HPDE6-E6E7 (cell line): ENCODE measurements around the gene EXOC7.
A peak's percentile ranks its signal among the peaks of the same experiment; 100 is the strongest.

Experiments used
- DNase-seq: peaks from one replicate; pipeline ENCODE4 v3.0.0; 2011; ENCODE audit warnings: missing footprints; ENCODE audit errors: extremely low spot score

Gene EXOC7

DNA sequence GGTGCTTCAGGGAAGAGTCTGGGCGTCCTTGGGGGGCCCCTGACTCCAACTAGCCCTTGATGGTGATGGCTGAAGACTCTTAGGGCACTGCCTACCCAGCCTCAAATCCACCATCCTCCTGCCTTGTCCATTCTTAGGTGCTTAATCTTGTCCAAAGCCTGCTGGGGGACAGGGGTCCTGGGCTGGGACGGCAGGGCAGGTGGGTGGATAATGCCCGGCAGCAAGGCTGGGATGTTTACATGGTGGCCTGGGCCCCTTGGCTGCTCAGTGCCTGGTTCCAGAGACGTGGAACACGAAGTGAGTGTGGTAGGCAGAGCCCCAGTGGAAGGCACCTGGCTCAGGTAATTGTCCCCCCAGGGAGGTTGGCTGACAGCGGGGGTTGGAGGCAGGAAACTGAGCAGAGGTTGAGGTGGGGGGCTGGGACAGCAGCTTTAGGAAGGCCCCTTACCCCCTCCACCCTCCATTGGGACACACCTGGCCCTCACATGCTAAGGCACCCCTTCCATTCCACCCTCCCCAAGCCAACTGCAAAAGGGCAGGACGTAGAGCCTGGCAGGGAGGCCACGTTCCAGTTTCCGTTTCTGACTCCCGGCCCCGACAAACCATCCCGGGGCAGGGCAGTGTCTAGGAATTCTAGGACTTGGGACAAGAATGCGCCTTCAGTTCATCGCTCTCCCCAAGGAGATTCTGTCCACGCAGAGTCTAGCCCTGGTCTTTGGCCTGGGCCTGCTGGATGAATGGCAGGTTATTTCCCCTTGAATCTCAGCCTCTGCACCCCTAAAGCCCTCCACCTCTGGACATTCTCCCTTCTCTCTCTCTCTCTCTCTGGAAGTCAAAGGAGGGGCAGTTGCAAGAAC lies 35.5 kb upstream of the EXOC7 start:
- no peak for DNase-seq

DNA sequence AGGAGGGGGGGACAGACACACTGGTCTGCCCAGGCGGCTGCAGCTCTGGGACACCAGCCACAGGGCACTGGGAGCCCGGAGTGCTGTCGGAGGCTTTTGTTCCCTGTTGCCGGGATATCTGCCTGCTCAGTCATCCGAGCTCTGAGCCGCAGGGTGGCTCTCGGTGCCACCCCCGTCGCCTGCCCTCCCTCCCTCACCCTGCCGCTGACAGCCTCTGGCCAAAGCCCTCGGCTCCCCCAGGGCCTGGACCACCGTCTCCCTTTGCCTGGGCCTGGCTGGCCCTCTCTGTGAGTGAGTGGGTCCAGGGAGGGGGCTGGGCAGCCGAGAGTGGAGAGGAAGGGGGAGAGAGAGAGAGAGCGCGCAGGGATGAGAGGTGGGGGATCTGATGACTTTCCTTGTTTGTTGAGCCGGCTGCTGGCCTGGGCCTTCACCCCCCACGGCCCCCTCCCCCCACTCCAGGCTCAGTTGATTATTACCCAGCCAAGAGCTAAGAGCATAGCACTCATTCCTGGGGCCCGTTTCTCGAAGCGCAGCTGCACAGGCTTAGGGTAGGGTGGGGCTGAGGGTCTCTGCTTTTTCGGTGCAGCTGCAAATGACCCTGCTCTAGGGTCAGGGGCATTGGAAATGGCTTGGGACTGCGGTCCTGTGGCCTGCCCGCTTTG lies 34.8 kb upstream of the EXOC7 start:
- DNase-seq = no peak

DNA sequence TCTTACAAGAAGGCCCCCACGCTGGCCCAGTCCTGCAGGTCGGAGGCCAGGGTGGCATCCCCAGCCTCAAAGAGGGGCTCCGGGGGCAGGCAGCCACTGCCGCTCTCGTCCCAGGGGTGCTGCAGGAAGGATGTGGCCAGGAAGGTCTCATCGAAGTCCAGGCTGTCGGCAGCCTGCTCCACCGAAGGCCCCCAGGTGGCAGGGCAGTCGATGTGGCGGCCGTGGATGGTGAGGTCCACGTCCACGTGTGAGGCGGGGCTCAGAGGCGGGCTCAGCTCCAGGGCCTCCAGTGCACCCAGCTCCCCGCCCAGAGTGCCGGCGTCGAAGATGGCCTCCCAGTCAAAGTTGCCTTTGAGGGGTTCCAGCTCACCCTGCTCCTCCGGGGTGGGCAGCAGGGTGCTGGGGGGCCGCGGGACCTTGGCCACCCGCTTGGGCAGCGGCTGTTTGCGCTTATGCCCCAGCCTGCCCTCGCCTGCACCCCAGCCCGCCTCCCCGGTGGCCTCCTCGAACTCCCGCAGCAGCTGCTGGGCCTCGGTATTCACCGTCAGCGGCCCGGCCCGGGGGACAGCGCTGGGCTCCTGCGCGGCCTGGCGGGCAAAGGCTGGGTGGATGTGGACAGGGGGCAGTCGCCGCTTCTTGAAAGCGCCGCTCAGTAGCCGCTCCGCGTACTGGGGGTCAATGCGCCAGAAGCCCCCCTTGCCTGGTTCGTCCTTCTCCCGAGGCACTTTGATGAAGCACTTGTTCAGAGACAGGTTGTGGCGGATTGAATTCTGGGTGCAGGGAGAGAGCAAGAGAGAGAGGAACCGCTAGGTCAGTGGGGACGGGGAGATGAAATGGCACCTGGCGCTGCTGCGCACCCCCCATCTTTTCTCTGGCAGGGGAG lies 34.0 kb upstream of the EXOC7 start:
- no peak for DNase-seq

DNA sequence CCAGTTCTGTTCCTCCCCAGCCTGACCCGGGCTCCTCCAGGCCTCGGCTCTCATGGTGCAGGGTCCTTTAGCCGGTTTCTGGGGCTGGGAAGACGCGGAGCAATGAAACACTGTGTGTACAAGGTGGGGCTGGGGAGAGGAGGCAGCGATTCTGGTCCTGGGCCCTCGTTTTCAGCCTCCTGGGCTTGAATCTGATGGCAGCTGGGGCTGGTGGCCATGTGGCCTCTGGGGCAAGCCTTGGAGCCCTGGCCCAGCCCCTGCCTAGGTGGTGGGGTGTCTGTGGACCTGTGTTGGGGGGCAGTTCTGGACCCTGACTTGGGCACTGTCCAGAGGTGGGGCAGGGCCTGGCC lies 33.4 kb upstream of the EXOC7 start:
- no peak for DNase-seq

DNA sequence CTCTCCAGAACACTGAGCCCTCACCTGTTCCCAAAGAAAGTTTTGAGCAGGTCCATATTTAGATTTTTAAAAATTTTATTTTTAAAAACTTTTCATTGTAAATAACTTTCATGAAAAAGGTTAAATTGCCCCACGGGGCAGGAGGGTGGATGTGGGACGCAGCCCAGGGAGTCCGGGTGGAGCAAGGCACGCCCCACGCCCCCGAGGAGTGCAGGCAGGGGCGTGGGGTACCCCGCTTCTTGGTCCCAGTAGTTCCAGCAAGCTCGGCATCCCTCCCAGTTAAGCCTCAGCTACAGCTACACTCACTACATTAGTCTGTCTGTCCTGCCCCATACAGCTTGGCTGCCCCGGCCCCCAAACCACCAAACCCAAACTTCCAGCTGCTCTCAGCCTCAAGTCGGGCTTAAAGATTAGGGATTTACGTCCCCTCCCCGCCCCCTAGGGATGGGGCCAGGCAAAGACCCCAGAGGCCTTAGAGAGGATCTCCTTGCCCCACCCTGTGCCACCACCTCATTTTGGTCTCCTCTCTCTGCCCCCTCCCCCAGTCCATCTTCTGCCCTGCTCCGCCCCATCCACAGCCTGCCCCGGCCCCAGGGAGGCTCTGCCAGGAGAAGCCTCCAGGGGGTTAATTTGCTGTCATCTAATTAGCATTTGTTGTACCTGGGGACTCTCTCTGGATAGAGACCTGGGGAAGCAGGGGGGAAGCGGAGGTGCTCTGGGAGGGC lies 32.9 kb upstream of the EXOC7 start:
- DNase-seq = no peak

DNA sequence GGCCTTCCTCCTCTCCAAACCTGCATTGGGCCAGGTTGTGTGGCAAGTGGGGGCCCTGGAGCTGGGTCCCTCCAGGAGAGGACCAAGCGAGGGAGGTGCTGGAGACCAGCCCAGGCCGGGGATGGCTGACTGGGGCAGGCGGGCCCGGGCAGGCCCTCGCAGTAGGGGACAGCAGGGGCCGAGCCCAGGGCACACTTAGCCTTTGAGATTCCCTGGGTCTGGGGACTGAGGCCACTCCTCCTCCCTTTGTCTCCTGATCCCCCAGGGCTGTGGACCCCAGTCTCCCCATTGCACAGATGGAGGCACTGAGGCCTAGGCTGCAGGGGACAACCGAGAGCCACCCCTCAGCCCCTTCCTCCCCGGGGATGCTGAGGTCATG lies 32.2 kb upstream of the EXOC7 start:
- no peak for DNase-seq

- no peak for DNase-seq
These were observed 31.6 kb upstream of the EXOC7 start for GRCh38 chr17:76134911-76135809.

DNA sequence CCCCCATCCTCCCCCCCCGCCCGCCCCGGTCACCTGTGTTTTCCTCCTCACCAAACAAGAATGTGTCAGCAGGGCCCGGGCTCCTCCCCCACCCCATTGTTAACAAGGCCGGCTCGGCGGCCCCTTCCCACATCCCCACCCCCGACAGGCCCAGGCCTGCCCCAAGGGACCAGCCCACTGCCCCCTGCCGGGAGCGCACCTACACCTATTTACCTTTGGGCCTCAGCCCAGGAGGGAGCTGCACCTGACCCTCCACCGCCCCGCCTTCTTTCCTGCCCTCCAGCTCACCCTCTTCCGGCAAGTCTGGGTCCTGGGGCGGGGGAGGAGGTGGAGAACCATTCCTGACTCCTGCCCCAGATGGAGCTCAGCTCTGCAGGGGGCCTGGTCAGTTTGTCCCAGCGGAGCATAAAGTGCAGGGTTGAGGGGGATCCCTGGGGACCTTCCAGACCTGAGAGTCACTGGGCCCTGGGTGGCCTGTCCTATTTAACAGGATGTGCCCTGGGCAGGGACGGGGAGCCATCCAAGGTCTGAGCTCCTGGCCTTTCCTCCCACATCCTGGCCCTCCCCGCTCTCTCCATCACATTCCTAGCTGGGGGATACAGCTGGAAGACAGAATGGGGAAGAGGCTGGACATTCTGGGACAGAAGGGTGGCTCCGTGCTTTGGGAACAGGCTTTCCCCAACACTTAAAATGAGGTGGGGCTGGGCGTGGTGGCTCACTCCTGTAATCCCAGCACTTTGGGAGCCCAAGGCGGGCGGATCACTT lies 29.2 kb upstream of the EXOC7 start:
- DNase-seq = peak; percentile 54

GRCh38 chr17:76131692-76132573 lies 28.3 kb upstream of the EXOC7 start:
- DNase-seq = peak; percentile 76

- no peak for DNase-seq
These were observed 27.6 kb upstream of the EXOC7 start for GRCh38 chr17:76131051-76131691.

- DNase-seq = no peak
These were observed 26.9 kb upstream of the EXOC7 start for GRCh38 chr17:76130473-76130872.

GRCh38 chr17:76125922-76126321 lies 22.3 kb upstream of the EXOC7 start:
- DNase-seq = no peak

DNA sequence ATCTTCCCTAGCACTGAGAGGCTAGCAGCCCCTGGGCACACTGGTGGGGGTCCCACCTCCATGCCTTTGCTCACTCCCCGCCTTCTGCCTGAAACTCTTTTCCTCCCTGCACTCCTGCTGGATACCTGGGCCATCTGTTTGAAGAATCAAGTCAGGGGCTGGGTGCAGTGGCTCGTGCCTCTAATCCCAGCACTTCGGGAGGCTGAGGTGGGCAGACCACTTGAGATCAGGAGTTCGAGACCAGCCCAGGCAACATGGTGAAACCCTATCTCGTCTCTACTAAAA lies 21.7 kb upstream of the EXOC7 start:
- no peak for DNase-seq

DNA sequence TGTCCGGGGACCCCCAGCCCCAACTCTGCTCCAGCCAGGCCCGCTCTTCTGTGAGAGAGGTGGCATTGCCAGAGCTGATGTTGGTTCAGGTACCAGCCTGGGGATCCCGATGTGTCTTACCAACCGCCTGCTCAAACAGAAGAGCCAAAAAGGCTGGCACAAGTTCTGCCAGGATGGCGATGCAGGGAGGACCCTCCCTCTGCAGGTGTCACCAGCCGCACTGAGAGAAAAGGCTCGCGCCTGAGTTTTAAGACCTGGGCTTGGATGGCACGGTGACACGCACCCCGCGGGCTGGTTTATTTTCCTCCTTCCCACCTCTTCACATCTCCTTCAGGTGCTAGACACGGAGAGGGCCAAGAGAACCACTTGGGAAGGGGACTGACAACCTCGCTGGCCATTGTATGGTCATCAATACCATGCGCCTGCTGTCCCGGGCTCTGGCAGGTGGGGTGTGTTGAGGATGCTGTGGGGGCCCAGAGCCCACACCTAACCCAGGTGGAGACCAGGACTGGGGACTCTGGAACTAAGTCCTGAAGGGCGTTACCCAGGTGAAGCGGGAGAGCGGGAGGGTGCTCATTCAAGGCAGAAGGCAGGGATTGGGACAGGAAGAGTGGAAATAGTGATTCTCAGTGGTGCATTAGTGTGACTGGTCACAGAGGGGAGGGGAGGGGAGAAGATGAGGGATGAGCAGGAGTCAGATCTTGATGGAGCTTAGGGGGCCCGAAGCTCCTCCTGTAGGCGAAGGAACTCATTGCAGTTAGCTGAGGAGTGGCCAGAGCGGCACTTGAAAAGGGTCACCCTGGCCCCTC lies 21.2 kb upstream of the EXOC7 start:
- DNase-seq = no peak

DNA sequence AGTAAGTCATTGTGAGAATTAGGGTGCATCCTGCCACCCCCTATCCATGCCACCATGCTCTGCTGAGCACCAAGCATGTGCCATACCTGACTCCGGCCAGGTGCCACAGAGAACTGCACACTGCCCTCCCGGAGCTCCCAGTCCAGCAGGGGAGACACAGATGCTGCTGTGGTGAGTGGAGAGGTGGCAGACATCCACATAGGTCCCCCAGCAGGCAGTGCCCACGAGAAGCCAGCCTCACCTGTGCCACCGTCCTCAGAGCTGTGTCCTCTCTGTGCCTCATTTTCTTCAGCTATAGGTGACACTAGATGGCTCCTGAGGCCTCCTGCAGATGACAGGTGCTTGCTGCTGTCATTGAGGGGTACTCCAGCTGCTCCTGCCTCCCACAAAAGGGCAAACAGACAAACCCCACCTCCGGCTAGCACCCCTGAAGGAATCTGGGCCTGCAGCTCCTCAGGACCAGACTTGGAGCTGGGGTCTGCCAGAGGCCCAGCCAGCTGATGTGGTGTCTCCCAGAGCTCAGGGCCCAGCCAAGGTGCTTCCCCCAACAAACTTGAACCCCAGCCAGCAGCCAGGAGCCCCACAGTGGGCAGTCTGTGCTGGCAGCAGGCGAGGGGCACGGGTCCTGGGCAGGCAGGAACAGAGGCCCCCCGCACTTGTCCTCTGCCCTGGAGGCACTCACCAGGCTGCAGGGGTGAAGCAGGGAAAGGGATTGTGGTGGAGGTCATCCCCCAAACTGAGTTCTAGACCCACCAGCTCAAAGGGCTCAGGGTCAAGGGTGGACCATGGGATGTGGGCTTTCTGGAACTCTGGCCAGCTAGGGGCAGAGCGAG lies 20.4 kb upstream of the EXOC7 start:
- DNase-seq = no peak

GRCh38 chr17:76123191-76123499 lies 19.6 kb upstream of the EXOC7 start:
- no peak for DNase-seq
